ENCODE data around the gene GNG2.

- no peak for TF ChIP-seq CTCF (IDR thresholded peaks at IDR 0.05)
- no peak for TF ChIP-seq POLR2A (IDR thresholded peaks at IDR 0.05)
Measured at GRCh38 chr14:51951656-51952055, 91.2 kb downstream of the GNG2 start.

Data from body of pancreas (tissue), 4 donors.